ENCODE data around the gene NFIA.

The NFIA gene

GRCh38 chr1:61362351-61362750 lies 280.0 kb downstream of the NFIA start:
- H3K9me3 Mint-ChIP-seq (ENCODE audit: low read depth): no peaks in the 10 kb centered on the region
- H3K27me3 Mint-ChIP-seq: no peaks in the 10 kb centered on the region
- H3K36me3 Mint-ChIP-seq: peaks cover 12% of the 10 kb centered on the region
- H3K4me1 Mint-ChIP-seq (ENCODE audit: low read depth): no peaks in the 10 kb centered on the region
- H3K27ac Mint-ChIP-seq: no peak overlapping the region
- no peak overlapping the region for H3K4me3 Mint-ChIP-seq

DNA sequence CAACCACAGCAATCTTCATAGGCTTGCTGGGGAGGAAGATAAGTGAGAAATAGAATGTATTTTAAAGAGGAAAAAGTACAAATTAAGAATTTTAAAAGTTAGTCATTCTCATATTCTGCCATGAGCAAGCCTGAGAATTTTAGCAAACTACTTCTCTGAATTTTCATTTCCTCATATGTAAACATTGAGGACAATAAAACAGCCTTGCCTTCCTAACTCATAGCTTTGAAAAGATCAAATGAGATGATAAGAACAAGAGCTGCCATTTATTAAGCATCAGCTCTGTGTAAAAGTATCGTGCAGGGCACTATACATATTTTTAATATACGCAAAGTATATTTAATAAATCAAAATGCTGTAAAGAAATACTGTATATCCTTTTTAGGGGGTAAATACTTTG lies 286.0 kb downstream of the NFIA start:
- Mint-ChIP-seq H3K4me3 (no peak overlapping the region), H3K27me3 (no peaks in the 10 kb centered on the region), H3K27ac (no peak overlapping the region), H3K36me3 (peaks cover 6% of the 10 kb centered on the region), H3K4me1 (ENCODE audit: low read depth) (no peaks in the 10 kb centered on the region), H3K9me3 (ENCODE audit: low read depth) (no peaks in the 10 kb centered on the region)

DNA sequence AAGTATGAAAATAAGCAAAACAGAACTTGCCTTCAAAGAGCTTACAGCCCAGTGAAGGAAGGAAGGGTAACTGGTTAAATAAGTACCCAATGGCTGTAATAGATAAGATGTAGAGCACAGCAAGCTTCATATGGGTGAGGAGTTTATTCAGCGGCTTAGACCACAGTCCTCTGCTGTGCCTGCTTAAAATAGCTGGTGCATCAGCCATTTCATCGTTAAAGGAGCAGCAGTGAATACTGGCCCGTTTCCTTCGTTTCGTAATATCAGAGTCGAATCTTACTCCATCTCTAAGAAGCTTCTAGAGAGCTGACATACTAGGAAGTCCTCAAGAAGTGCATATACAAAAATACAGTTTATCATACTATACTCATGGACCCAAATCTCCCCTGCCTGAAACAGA lies 286.5 kb downstream of the NFIA start:
- Mint-ChIP-seq H3K27me3 (no peaks in the 10 kb centered on the region), H3K9me3 (ENCODE audit: low read depth) (no peaks in the 10 kb centered on the region), H3K4me1 (ENCODE audit: low read depth) (no peaks in the 10 kb centered on the region), H3K36me3 (peaks cover 6% of the 10 kb centered on the region), H3K27ac (no peak overlapping the region), H3K4me3 (no peak overlapping the region)

- Mint-ChIP-seq H3K9me3 (ENCODE audit: low read depth) (no peaks in the 10 kb centered on the region), H3K4me1 (ENCODE audit: low read depth) (no peaks in the 10 kb centered on the region), H3K4me3 (no peak overlapping the region), H3K27ac (no peak overlapping the region), H3K27me3 (no peaks in the 10 kb centered on the region), H3K36me3 (peaks cover 6% of the 10 kb centered on the region)
Observed at GRCh38 chr1:61370177-61370912, 288.0 kb downstream of the NFIA start.

DNA sequence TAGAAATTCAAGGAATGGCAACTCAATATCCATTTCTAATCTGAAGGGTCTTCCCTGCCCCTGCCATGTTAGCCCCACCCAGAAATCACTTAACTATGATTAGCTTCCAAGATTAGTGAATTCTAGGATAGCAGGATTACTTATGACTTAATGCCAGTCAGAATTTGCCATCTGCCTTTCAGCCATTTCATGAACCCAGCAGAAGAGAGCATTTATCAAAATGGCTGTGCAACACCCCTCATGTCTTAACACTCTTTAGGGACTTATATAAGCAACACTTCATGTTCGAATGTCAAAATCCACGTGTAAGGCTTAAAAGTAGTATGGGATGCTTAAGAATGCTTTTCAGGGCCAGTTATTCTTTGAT lies 288.5 kb downstream of the NFIA start:
- Mint-ChIP-seq H3K27ac (no peak overlapping the region), H3K4me1 (ENCODE audit: low read depth) (no peaks in the 10 kb centered on the region), H3K36me3 (peaks cover 6% of the 10 kb centered on the region), H3K4me3 (no peak overlapping the region), H3K9me3 (ENCODE audit: low read depth) (no peaks in the 10 kb centered on the region), H3K27me3 (no peaks in the 10 kb centered on the region)

DNA sequence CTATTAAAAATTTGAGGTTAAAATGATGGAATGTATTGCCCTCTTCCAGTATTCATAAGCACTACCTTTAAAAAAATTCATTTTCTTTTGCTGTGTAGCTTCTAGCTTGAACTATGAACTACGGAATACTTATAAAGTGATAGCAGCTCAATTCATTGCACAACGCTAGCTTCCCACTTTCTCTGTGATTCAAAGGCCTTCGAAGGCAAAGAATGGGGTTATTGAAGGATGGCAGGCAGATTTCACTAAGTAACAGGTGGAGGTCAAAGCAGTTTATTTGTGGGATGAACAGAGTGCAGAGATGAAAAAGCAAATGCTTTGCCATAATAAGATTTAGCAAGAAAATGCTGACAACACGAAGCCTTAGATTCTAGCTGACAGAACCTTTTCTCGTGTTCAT lies 290.6 kb downstream of the NFIA start:
- H3K9me3 Mint-ChIP-seq (ENCODE audit: low read depth): no peaks in the 10 kb centered on the region
- H3K4me1 Mint-ChIP-seq (ENCODE audit: low read depth): no peaks in the 10 kb centered on the region
- peaks cover 3% of the 10 kb centered on the region for H3K36me3 Mint-ChIP-seq
- no peaks in the 10 kb centered on the region for H3K27me3 Mint-ChIP-seq
- H3K27ac Mint-ChIP-seq: no peak overlapping the region
- no peak overlapping the region for H3K4me3 Mint-ChIP-seq

DNA sequence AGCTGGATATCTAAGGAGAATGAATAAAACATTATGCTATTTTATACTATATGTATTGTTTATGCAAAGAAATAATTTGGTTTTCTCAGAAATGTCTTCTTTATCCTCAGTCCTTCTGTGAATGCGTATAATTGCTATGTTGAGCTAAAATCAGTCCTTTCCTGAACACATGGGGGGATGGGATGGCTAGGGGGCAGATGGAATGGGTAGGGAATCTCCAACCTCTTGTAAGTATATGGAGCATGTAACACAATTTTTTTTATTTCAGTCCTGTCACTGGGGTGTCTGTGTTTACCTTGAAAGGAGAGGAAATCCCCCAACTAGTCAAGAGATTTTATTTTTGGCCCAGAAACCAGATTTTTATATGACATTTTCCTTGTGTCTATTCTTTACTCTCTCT lies 291.8 kb downstream of the NFIA start:
- Mint-ChIP-seq H3K4me1 (ENCODE audit: low read depth) (no peaks in the 10 kb centered on the region), H3K27me3 (no peaks in the 10 kb centered on the region), H3K36me3 (peaks cover 3% of the 10 kb centered on the region), H3K27ac (no peak overlapping the region), H3K9me3 (ENCODE audit: low read depth) (no peaks in the 10 kb centered on the region), H3K4me3 (no peak overlapping the region)

GRCh38 chr1:61375082-61375880 lies 292.9 kb downstream of the NFIA start:
- H3K9me3 Mint-ChIP-seq (ENCODE audit: low read depth): no peaks in the 10 kb centered on the region
- H3K4me3 Mint-ChIP-seq: no peak overlapping the region
- no peak overlapping the region for H3K27ac Mint-ChIP-seq
- H3K36me3 Mint-ChIP-seq: peaks cover 3% of the 10 kb centered on the region
- H3K27me3 Mint-ChIP-seq: no peaks in the 10 kb centered on the region
- H3K4me1 Mint-ChIP-seq (ENCODE audit: low read depth): no peaks in the 10 kb centered on the region

- Mint-ChIP-seq H3K27ac (no peak overlapping the region), H3K4me1 (ENCODE audit: low read depth) (no peaks in the 10 kb centered on the region), H3K27me3 (no peaks in the 10 kb centered on the region), H3K9me3 (ENCODE audit: low read depth) (no peaks in the 10 kb centered on the region), H3K4me3 (no peak overlapping the region), H3K36me3 (peaks cover 3% of the 10 kb centered on the region)
Observed at GRCh38 chr1:61376151-61376550, 293.8 kb downstream of the NFIA start.

DNA sequence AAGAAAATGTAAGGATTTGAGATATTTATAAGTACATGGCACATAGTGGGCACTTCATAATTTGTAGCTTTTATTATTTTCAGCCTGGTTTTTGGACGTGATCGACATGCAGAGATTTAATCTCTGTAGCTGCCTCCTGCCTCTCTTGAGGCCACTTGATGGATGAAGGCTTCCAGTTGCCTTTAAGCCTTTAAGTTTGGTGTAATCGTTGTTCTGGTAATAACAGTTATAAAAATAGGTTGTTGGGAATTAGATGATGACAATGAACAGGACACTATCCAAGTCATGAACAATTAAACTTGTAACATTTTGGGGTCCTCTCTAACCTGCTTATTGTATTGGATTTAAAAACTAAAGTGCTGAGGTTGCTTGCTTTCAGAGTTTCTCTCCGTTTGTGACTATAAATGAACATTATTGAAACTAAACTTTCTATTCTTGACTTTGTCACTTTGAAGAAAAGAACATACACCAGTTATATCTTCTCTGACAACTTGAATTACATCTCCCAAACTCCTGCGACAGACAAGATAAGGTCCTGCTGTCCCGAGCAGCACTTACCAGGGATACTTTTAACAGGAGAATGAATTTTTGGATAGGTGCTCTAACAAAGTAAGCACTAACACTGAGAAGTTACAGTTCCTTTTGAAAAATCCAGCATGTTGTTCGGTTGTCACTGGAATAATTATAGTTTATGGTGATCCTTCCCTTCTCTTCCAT lies 295.0 kb downstream of the NFIA start:
- no peak overlapping the region for H3K4me3 Mint-ChIP-seq
- H3K27ac Mint-ChIP-seq: no peak overlapping the region
- H3K36me3 Mint-ChIP-seq: no peaks in the 10 kb centered on the region
- H3K27me3 Mint-ChIP-seq: no peaks in the 10 kb centered on the region
- H3K9me3 Mint-ChIP-seq (ENCODE audit: low read depth): no peaks in the 10 kb centered on the region
- no peaks in the 10 kb centered on the region for H3K4me1 Mint-ChIP-seq (ENCODE audit: low read depth)

GRCh38 chr1:61378494-61379180 lies 296.3 kb downstream of the NFIA start:
- Mint-ChIP-seq H3K4me1 (ENCODE audit: low read depth) (no peaks in the 10 kb centered on the region), H3K27ac (no peak overlapping the region), H3K9me3 (ENCODE audit: low read depth) (no peaks in the 10 kb centered on the region), H3K4me3 (no peak overlapping the region), H3K36me3 (no peaks in the 10 kb centered on the region), H3K27me3 (no peaks in the 10 kb centered on the region)

GRCh38 chr1:61379693-61380092 lies 297.3 kb downstream of the NFIA start:
- no peaks in the 10 kb centered on the region for H3K27me3 Mint-ChIP-seq
- no peaks in the 10 kb centered on the region for H3K4me1 Mint-ChIP-seq (ENCODE audit: low read depth)
- H3K27ac Mint-ChIP-seq: no peak overlapping the region
- no peak overlapping the region for H3K4me3 Mint-ChIP-seq
- peaks cover 7% of the 10 kb centered on the region for H3K36me3 Mint-ChIP-seq
- H3K9me3 Mint-ChIP-seq (ENCODE audit: low read depth): no peaks in the 10 kb centered on the region

DNA sequence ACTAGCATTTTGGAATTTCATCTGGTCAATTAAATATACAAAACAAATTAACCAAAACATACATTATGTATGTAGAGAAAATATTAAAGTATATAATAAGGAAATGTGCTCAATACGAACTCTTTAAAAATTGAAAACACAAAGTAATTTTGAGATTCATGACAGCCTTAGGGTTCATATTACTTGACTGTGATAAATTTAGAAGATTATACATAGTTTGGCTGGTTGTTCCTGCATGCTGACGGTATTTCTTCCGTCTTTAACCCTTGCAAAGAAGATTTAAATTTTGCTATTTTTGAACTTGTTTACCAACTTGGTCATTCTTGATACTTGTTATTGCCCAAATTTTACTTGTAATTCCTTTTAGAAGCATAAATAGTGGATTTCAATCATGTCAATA lies 298.2 kb downstream of the NFIA start:
- no peaks in the 10 kb centered on the region for H3K4me1 Mint-ChIP-seq (ENCODE audit: low read depth)
- H3K27me3 Mint-ChIP-seq: no peaks in the 10 kb centered on the region
- H3K4me3 Mint-ChIP-seq: no peak overlapping the region
- H3K9me3 Mint-ChIP-seq (ENCODE audit: low read depth): no peaks in the 10 kb centered on the region
- no peak overlapping the region for H3K27ac Mint-ChIP-seq
- H3K36me3 Mint-ChIP-seq: peaks cover 10% of the 10 kb centered on the region

GRCh38 chr1:61386323-61386722 lies 304.0 kb downstream of the NFIA start:
- H3K27ac Mint-ChIP-seq: no peak overlapping the region
- H3K9me3 Mint-ChIP-seq (ENCODE audit: low read depth): peaks cover 8% of the 10 kb centered on the region
- H3K36me3 Mint-ChIP-seq: peaks cover 18% of the 10 kb centered on the region
- no peak overlapping the region for H3K4me3 Mint-ChIP-seq
- no peaks in the 10 kb centered on the region for H3K27me3 Mint-ChIP-seq
- H3K4me1 Mint-ChIP-seq (ENCODE audit: low read depth): no peaks in the 10 kb centered on the region

DNA sequence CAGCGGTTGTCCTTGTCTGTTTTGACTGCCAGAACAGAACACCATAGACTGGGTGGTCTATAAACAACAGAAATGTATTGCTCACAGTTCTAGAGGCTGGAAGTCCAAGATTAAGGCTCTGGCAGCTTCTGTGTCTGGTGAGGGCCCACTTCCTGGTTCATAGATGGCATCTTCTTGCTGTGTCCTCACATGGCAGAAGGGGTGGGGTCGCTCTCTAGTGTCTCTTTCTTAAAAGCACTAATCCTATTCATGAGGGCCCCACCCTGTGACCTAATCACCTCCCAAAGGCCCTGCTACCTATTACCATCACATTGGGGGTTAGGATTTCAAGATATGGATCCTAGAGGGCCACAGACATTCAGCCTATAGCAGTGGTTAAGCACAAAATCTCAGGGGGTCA lies 304.4 kb downstream of the NFIA start:
- Mint-ChIP-seq H3K4me1 (ENCODE audit: low read depth) (no peaks in the 10 kb centered on the region), H3K27me3 (no peaks in the 10 kb centered on the region), H3K4me3 (no peak overlapping the region), H3K36me3 (peaks cover 18% of the 10 kb centered on the region), H3K9me3 (ENCODE audit: low read depth) (peaks cover 8% of the 10 kb centered on the region), H3K27ac (no peak overlapping the region)
